ENCODE data around the gene ATP2B2. TPM values are rescaled to one million over a fixed set of nuclear protein-coding genes. Genes with fewer than 3 reads are reported as not detected.

The ATP2B2 gene
- total RNA-seq, 1 experiment from 2014 or later = not detected

GRCh38 chr3:10386121-10386520 is 119.3 kb downstream of the ATP2B2 start:
- Histone ChIP-seq H3K9me3 (no peaks in the 10 kb centered on the region), H3K4me3 (ENCODE audit: low read depth, low read length) (no peak overlapping the region), H3K4me1 (no peaks in the 10 kb centered on the region), H3K27me3 (replicated peaks; ENCODE audit: control insufficient read depth, insufficient read depth, low read length) (no peaks in the 10 kb centered on the region), H3K36me3 (ENCODE audit: control insufficient read depth, insufficient read depth, low read length) (no peaks in the 10 kb centered on the region)
- H3K27ac Mint-ChIP-seq (ENCODE audit: unreplicated experiment) = no peak overlapping the region
- no peaks in the 10 kb centered on the region for H3K4me1 Mint-ChIP-seq (ENCODE audit: low read depth, unreplicated experiment)
- ChIA-PET POLR2A (no interaction called here), CTCF (no interaction called here)
- H3K4me3 Mint-ChIP-seq (ENCODE audit: unreplicated experiment) = no peak overlapping the region
- DNase-seq = no peak
- no peaks in the 10 kb centered on the region for H3K36me3 Mint-ChIP-seq (ENCODE audit: insufficient read depth, unreplicated experiment)
- peaks cover 22% of the 10 kb centered on the region for H3K27me3 Mint-ChIP-seq (ENCODE audit: insufficient read depth, unreplicated experiment)
- BruUV-seq (replicated peaks) = no TSS peak
- intact Hi-C loops (cut with micrococcal nuclease; ENCODE audit: unreplicated experiment) = no loop called here
- H3K9me3 Mint-ChIP-seq (ENCODE audit: unreplicated experiment) = no peaks in the 10 kb centered on the region
- no peak for TF ChIP-seq CTCF (IDR thresholded peaks at IDR 0.05; ENCODE audit: insufficient read depth in 1 of 2, low read depth in 1 of 2, low read length in 1 of 2, severe bottlenecking in 1 of 2, unreplicated experiment in 1 of 2)

DNA sequence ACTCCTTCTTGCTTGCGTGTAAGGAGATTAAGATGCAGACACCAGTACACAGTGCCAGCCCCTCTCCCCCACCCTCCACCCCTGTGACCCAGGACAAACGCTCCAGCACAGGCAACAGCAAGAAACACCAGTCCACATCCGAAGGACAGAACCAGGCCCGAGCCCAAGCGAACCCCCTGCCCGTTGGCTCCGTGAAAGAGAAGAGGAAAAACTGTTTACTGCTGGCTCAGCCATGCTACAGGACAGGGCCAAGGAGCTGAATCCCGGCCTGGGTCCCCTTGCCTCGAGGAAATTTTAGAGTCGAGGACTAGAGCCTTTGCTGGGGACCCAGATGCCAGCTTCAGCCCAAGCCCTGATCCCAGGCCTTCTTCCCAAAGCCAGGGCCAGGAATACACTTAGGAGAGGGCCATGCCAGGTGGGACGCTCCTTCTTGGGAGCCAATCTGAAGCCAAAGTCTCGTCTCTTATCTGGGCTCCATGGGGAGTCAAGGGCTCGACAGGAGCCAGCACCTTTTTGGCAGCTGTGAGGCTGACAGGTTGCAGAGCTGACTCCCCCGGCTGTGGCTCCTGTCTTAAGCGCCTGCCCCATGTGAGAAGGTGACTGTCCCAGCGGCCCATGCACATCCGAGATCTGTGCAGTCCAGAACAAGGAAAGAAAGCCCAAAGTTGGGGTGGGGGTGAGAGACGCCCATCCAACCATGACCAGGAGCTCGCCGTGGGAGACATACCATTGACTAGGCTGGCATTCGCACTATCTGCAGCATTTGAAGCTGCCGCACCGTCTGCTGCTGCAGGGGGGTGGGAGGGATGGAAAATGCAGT is 120.6 kb downstream of the ATP2B2 start:
- Mint-ChIP-seq H3K27me3 (ENCODE audit: insufficient read depth, unreplicated experiment) (peaks cover 22% of the 10 kb centered on the region), H3K27ac (ENCODE audit: unreplicated experiment) (no peak overlapping the region), H3K9me3 (ENCODE audit: unreplicated experiment) (no peaks in the 10 kb centered on the region), H3K4me3 (ENCODE audit: unreplicated experiment) (no peak overlapping the region), H3K4me1 (ENCODE audit: low read depth, unreplicated experiment) (no peaks in the 10 kb centered on the region), H3K36me3 (ENCODE audit: insufficient read depth, unreplicated experiment) (no peaks in the 10 kb centered on the region)
- Histone ChIP-seq H3K9me3 (no peaks in the 10 kb centered on the region), H3K4me3 (ENCODE audit: low read depth, low read length) (no peak overlapping the region), H3K4me1 (no peaks in the 10 kb centered on the region), H3K27me3 (replicated peaks; ENCODE audit: control insufficient read depth, insufficient read depth, low read length) (no peaks in the 10 kb centered on the region), H3K36me3 (ENCODE audit: control insufficient read depth, insufficient read depth, low read length) (no peaks in the 10 kb centered on the region)
- POLR2A ChIA-PET = no interaction called here
- no peak for TF ChIP-seq CTCF (IDR thresholded peaks at IDR 0.05; ENCODE audit: insufficient read depth in 1 of 2, low read depth in 1 of 2, low read length in 1 of 2, severe bottlenecking in 1 of 2, unreplicated experiment in 1 of 2)
- DNase-seq = no peak
- no TSS peak for BruUV-seq (replicated peaks)
- CTCF ChIA-PET = no interaction called here
- intact Hi-C loops (cut with micrococcal nuclease; ENCODE audit: unreplicated experiment) = no loop called here

GRCh38 chr3:10383850-10384248 is 121.5 kb downstream of the ATP2B2 start:
- Mint-ChIP-seq H3K27ac (ENCODE audit: unreplicated experiment) (no peak overlapping the region), H3K4me3 (ENCODE audit: unreplicated experiment) (no peak overlapping the region), H3K9me3 (ENCODE audit: unreplicated experiment) (no peaks in the 10 kb centered on the region), H3K36me3 (ENCODE audit: insufficient read depth, unreplicated experiment) (no peaks in the 10 kb centered on the region), H3K27me3 (ENCODE audit: insufficient read depth, unreplicated experiment) (peaks cover 30% of the 10 kb centered on the region), H3K4me1 (ENCODE audit: low read depth, unreplicated experiment) (no peaks in the 10 kb centered on the region)
- no peaks in the 10 kb centered on the region for H3K36me3 ChIP-seq (ENCODE audit: control insufficient read depth, insufficient read depth, low read length)
- no peaks in the 10 kb centered on the region for H3K9me3 ChIP-seq
- no peak for DNase-seq
- H3K4me3 ChIP-seq (ENCODE audit: low read depth, low read length) = no peak overlapping the region
- H3K4me1 ChIP-seq = no peaks in the 10 kb centered on the region
- H3K27me3 ChIP-seq (replicated peaks; ENCODE audit: control insufficient read depth, insufficient read depth, low read length) = no peaks in the 10 kb centered on the region
- BruUV-seq (replicated peaks) = no TSS peak
- POLR2A ChIA-PET = no interaction called here
- intact Hi-C loops (cut with micrococcal nuclease; ENCODE audit: unreplicated experiment) = no loop called here
- TF ChIP-seq CTCF (IDR thresholded peaks at IDR 0.05; ENCODE audit: insufficient read depth in 1 of 2, low read depth in 1 of 2, low read length in 1 of 2, severe bottlenecking in 1 of 2, unreplicated experiment in 1 of 2) = no peak
- CTCF ChIA-PET = no interaction called here
